ENCODE data around the gene FSD1. TPM values are rescaled to one million over a fixed set of nuclear protein-coding genes. Genes with fewer than 3 reads are reported as not detected.

Gene FSD1
- total and polyA plus RNA-seq, 10 of the 15 experiments (the other 5 are each of a cell fraction or from before 2014, with no cell fraction given) = 0.15 to 5.1 (median 4.0) TPM; not detected in 1

GRCh38 chr19:4304538-4305256, at the start of gene FSD1 (continued):
- TF ChIP-seq SKIL (IDR thresholded peaks at IDR 0.05; ENCODE audit: low read depth, poor library complexity, severe bottlenecking) (no peak), NRF1 (conservative IDR thresholded peaks at IDR 0.05; ENCODE audit: low read depth, low read length) (peak; percentile 41; the same call in 1 of the 2 replicates), TAF1 (IDR thresholded peaks at IDR 0.05; ENCODE audit: borderline replicate concordance, low read depth, low read length) (no peak), JUNB (IDR thresholded peaks at IDR 0.05) (no peak), ELK1 (IDR thresholded peaks at IDR 0.05; ENCODE audit: low read depth, low read length) (no peak), RB1 (IDR thresholded peaks at IDR 0.05; ENCODE audit: borderline replicate concordance) (no peak), SUPT20H (IDR thresholded peaks at IDR 0.05; ENCODE audit: borderline replicate concordance, control insufficient read depth, low read depth, low read length) (no peak), ZNF687 (IDR thresholded peaks at IDR 0.05) (no peak)
